ENCODE data around the gene NLN.

- TF ChIP-seq, protein P1, sequence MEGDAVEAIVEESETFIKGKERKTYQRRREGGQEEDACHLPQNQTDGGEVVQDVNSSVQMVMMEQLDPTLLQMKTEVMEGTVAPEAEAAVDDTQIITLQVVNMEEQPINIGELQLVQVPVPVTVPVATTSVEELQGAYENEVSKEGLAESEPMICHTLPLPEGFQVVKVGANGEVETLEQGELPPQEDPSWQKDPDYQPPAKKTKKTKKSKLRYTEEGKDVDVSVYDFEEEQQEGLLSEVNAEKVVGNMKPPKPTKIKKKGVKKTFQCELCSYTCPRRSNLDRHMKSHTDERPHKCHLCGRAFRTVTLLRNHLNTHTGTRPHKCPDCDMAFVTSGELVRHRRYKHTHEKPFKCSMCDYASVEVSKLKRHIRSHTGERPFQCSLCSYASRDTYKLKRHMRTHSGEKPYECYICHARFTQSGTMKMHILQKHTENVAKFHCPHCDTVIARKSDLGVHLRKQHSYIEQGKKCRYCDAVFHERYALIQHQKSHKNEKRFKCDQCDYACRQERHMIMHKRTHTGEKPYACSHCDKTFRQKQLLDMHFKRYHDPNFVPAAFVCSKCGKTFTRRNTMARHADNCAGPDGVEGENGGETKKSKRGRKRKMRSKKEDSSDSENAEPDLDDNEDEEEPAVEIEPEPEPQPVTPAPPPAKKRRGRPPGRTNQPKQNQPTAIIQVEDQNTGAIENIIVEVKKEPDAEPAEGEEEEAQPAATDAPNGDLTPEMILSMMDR (IDR thresholded peaks at IDR 0.05; ENCODE audit: low read depth, low read length, missing input control) = no peak
- no peak for TF ChIP-seq REST (IDR thresholded peaks at IDR 0.05)
- no peak for TF ChIP-seq MAX (IDR thresholded peaks at IDR 0.05)
- no peak for TF ChIP-seq TAF1 (conservative IDR thresholded peaks at IDR 0.05)
- TF ChIP-seq GABPA (IDR thresholded peaks at IDR 0.05 in 1 of 2, conservative IDR thresholded peaks at IDR 0.05 in 1 of 2) = no peak
Observed at GRCh38 chr5:65828022-65828896, 106.3 kb downstream of the NLN start.

Measured in liver (tissue), 3 donors.